OCI-LY1 (cell line): ENCODE results near the gene PDE4D.

Experiments used
- H2AFZ ChIP-seq: fragments of 200-600 bp; sonication (generic), shearing (Covaris generic); 2 replicates; pipeline ENCODE4 v1.6.0; 2014; ENCODE audit warnings: antibody characterized with exemption, mild to moderate bottlenecking, low read length
- H3F3A ChIP-seq: fragments of 200-600 bp; sonication (generic), shearing (Covaris generic); 2 replicates; pipeline ENCODE4 v1.6.0; 2014; ENCODE audit warnings: mild to moderate bottlenecking, antibody characterized with exemption, low read length, moderate library complexity; ENCODE audit not compliant: insufficient read depth
- H3K27ac ChIP-seq: fragments of 200-600 bp; sonication (generic); 2 replicates; pipeline ENCODE4 v1.5.1; 2014; ENCODE audit warnings: low read length, mixed run types, mild to moderate bottlenecking, low read depth; ENCODE audit not compliant: poor library complexity, severe bottlenecking
- H3K27me3 ChIP-seq: fragments of 200-600 bp; sonication (generic); 2 replicates; pipeline ENCODE4 v1.6.0; 2014; ENCODE audit warnings: antibody characterized with exemption, mild to moderate bottlenecking, low read length, moderate library complexity; ENCODE audit not compliant: insufficient read depth
- H3K36me3 ChIP-seq: fragments of 200-600 bp; sonication (generic); 2 replicates; pipeline ENCODE4 v1.6.1; 2014; ENCODE audit warnings: mild to moderate bottlenecking, antibody characterized with exemption, low read length, moderate library complexity, mixed read lengths; ENCODE audit not compliant: insufficient read depth
- H3K4me1 ChIP-seq: fragments of 200-600 bp; sonication (generic); 2 replicates; pipeline ENCODE4 v1.5.1; 2014; ENCODE audit warnings: mild to moderate bottlenecking, low read length, moderate library complexity; ENCODE audit not compliant: insufficient read depth, severe bottlenecking
- H3K4me2 ChIP-seq: fragments of 200-600 bp; sonication (generic), shearing (Covaris generic); 2 replicates; pipeline ENCODE4 v1.6.1; 2014; ENCODE audit warnings: low read length
- H3K4me3 ChIP-seq: fragments of 200-600 bp; sonication (generic); 2 replicates; pipeline ENCODE4 v1.5.1; 2014; ENCODE audit warnings: low read length, low read depth, mild to moderate bottlenecking, mixed read lengths; ENCODE audit not compliant: poor library complexity, severe bottlenecking
- H3K79me2 ChIP-seq: fragments of 200-600 bp; shearing (Covaris generic); 2 replicates; pipeline ENCODE4 v1.6.1; 2016; ENCODE audit warnings: mixed run types, low read length, mixed read lengths; ENCODE audit not compliant: insufficient read depth
- H3K9ac ChIP-seq: fragments of 200-600 bp; sonication (generic), shearing (Covaris generic); 2 replicates; pipeline ENCODE4 v1.6.1; 2014; ENCODE audit warnings: mild to moderate bottlenecking, low read length, mixed read lengths
- H3K9me2 ChIP-seq: fragments of 200-600 bp; sonication (generic), shearing (Covaris generic); 2 replicates; pipeline ENCODE4 v1.6.1; 2014; ENCODE audit warnings: low read depth, mild to moderate bottlenecking, low read length, mixed read lengths
- H3K9me3 ChIP-seq: fragments of 200-600 bp; shearing (Covaris generic); 2 replicates; pipeline ENCODE4 v1.6.1; 2014; ENCODE audit warnings: low read length, mixed read lengths
- H4K20me1 ChIP-seq: fragments of 200-600 bp; sonication (generic), shearing (Covaris generic); 2 replicates; pipeline ENCODE4 v1.6.0; 2016; ENCODE audit warnings: mild to moderate bottlenecking, low read length; ENCODE audit not compliant: insufficient read depth
- EZH2 ChIP-seq: fragments of 200-600 bp; sonication (generic), shearing (Covaris generic); IDR thresholded peaks from 2 replicates; pipeline ENCODE4 v1.8.0; 2017; ENCODE audit warnings: borderline replicate concordance, mixed run types, mild to moderate bottlenecking, antibody characterized with exemption, low read length, moderate library complexity, mixed read lengths
- TF ChIP-seq, protein P1 (sequence below): fragments of 200-600 bp; sonication (generic), shearing (Covaris generic); IDR thresholded peaks from 2 replicates; pipeline ENCODE4 v1.5.1; 2017; ENCODE audit warnings: mild to moderate bottlenecking, antibody characterized with exemption, low read length, moderate library complexity, mixed read lengths

PDE4D gene

DNA sequence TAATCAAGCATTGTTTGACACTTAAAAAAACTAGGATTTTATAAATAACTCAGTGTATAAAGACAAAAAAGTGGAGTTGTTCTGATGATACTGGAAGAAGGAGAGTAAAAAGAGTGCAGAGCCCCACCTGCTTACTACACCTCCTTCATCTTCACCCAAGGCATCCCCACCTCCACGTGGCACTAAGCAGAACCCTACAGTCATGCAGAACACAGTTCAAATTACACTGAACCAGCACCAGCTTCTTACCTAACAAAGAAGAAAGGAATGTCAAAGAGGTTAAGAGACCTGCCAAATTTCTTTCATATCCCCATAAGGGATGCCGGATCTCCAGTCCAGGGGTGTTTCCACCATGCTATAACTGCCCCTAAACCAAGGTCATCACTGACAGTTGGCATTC, 55.5 kb downstream of the PDE4D start:
- Histone ChIP-seq H3K4me1 (no peaks in the 10 kb centered on the region), H3K9me2 (no peaks in the 10 kb centered on the region), H3K27me3 (no peaks in the 10 kb centered on the region), H2AFZ (no peak overlapping the region), H3K9me3 (no peaks in the 10 kb centered on the region), H3K36me3 (no peaks in the 10 kb centered on the region), H3F3A (no peaks in the 10 kb centered on the region), H3K27ac (no peak overlapping the region), H3K79me2 (no peaks in the 10 kb centered on the region), H3K4me2 (no peak overlapping the region), H3K9ac (no peak overlapping the region), H3K4me3 (no peak overlapping the region), H4K20me1 (no peaks in the 10 kb centered on the region)
- TF ChIP-seq, protein P1, sequence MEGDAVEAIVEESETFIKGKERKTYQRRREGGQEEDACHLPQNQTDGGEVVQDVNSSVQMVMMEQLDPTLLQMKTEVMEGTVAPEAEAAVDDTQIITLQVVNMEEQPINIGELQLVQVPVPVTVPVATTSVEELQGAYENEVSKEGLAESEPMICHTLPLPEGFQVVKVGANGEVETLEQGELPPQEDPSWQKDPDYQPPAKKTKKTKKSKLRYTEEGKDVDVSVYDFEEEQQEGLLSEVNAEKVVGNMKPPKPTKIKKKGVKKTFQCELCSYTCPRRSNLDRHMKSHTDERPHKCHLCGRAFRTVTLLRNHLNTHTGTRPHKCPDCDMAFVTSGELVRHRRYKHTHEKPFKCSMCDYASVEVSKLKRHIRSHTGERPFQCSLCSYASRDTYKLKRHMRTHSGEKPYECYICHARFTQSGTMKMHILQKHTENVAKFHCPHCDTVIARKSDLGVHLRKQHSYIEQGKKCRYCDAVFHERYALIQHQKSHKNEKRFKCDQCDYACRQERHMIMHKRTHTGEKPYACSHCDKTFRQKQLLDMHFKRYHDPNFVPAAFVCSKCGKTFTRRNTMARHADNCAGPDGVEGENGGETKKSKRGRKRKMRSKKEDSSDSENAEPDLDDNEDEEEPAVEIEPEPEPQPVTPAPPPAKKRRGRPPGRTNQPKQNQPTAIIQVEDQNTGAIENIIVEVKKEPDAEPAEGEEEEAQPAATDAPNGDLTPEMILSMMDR, result no peak
- no peak for TF ChIP-seq EZH2

DNA sequence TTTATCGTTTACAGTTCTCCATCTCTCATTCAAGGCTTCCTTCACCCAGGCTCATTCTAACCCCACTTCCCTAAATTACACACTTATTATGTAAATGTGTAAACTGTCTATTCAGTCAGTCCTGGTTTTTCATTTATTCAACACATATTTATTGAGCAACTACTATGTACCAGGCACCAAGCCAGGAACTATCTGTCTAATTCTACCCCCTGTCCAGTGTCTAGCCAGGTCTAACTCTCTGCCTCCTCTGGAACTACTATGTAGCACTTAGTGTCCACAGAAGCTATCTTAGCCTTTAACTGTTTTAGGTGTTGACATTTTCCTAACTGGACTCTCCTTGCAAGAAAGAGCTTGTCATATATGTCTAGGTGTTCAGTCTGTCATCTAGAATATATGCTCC, 56.5 kb downstream of the PDE4D start:
- no peaks in the 10 kb centered on the region for H3K9me2 ChIP-seq
- no peaks in the 10 kb centered on the region for H3K27me3 ChIP-seq
- H3F3A ChIP-seq, result no peaks in the 10 kb centered on the region
- no peak overlapping the region for H3K4me3 ChIP-seq
- no peaks in the 10 kb centered on the region for H3K4me1 ChIP-seq
- no peaks in the 10 kb centered on the region for H3K36me3 ChIP-seq
- no peak overlapping the region for H3K27ac ChIP-seq
- no peaks in the 10 kb centered on the region for H3K79me2 ChIP-seq
- TF ChIP-seq, protein P1, result no peak
- no peak for TF ChIP-seq EZH2
- no peak overlapping the region for H3K4me2 ChIP-seq
- no peaks in the 10 kb centered on the region for H3K9me3 ChIP-seq
- H3K9ac ChIP-seq, result no peak overlapping the region
- no peak overlapping the region for H2AFZ ChIP-seq
- no peaks in the 10 kb centered on the region for H4K20me1 ChIP-seq

DNA sequence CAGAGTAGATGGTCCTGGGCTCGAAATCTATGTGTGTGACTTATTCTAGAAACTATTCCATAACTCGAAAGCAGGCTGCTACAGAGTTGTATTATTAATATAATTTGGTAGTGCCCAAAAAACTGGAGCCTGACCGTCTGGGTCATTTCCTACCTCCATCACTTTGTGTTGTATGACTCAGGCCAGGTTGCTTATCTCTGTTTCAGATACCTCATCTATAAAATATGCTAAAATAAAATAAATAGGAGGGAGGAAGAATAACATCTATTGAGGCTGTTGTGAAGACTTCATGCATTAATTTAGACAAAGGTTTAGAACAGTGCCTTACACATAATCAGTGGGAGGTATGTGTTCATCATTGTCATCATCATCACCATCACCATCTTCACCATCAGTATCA, 57.7 kb downstream of the PDE4D start:
- Histone ChIP-seq H2AFZ (no peak overlapping the region), H3K36me3 (no peaks in the 10 kb centered on the region), H4K20me1 (no peaks in the 10 kb centered on the region), H3K4me1 (no peaks in the 10 kb centered on the region), H3K27ac (no peak overlapping the region), H3K9me3 (no peaks in the 10 kb centered on the region), H3F3A (no peaks in the 10 kb centered on the region), H3K4me2 (no peak overlapping the region), H3K27me3 (no peaks in the 10 kb centered on the region), H3K79me2 (no peaks in the 10 kb centered on the region), H3K9ac (no peak overlapping the region), H3K9me2 (no peaks in the 10 kb centered on the region), H3K4me3 (no peak overlapping the region)
- no peak for TF ChIP-seq EZH2
- TF ChIP-seq, protein P1, result no peak
